ENCODE results near the gene DNTTIP2. TPM values are rescaled to one million over a fixed set of nuclear protein-coding genes. Genes with fewer than 3 reads are reported as not detected.

The DNTTIP2 gene
- total and polyA plus RNA-seq, 12 donors = 12.9 to 109 (median 40.2) TPM

- intact Hi-C loops (cut with DNase I) = no loop called here
- H3K27ac ChIP-seq = no peak overlapping the region
- no peak for TF ChIP-seq POLR2A (IDR thresholded peaks at IDR 0.05)
- no peak for TF ChIP-seq CTCF (IDR thresholded peaks at IDR 0.05)
- DNase-seq = no peak
- peaks cover 6 to 20% of the 10 kb centered on the region in 2 donors for H3K4me1 ChIP-seq (replicated peaks in 1 of 2)
- 73 to 85% (median 83%) methylated on average over 3 to 4 of the region's 4 CpGs for WGBS, 4 donors
- no peaks in the 10 kb centered on the region for H3K36me3 ChIP-seq (replicated peaks in 1 of 2)
- H3K9me3 ChIP-seq (replicated peaks in 1 of 3) = no peaks in the 10 kb centered on the region
- H3K27me3 ChIP-seq = no peaks in the 10 kb centered on the region
- H3K4me3 ChIP-seq = no peak overlapping the region
Measured at GRCh38 chr1:93821423-93822144, 57.4 kb downstream of the DNTTIP2 start.

GRCh38 chr1:93820554-93821422, 58.2 kb downstream of the DNTTIP2 start:
- Histone ChIP-seq H3K36me3 (replicated peaks in 1 of 2) (no peaks in the 10 kb centered on the region), H3K4me1 (replicated peaks in 1 of 2) (peaks cover 6 to 28% of the 10 kb centered on the region in 2 donors), H3K27ac (peak overlapping the region in 1 of 5 donors; percentile 16), H3K4me3 (no peak overlapping the region), H3K27me3 (no peaks in the 10 kb centered on the region), H3K9me3 (replicated peaks in 1 of 3) (no peaks in the 10 kb centered on the region)
- intact Hi-C loops (cut with DNase I) = no loop called here
- no peak for TF ChIP-seq POLR2A (IDR thresholded peaks at IDR 0.05)
- no peak for TF ChIP-seq CTCF (IDR thresholded peaks at IDR 0.05)
- WGBS, 4 donors = 73 to 82% (median 76%) methylated on average over 10 of the region's 10 CpGs
- no peak for DNase-seq

DNA sequence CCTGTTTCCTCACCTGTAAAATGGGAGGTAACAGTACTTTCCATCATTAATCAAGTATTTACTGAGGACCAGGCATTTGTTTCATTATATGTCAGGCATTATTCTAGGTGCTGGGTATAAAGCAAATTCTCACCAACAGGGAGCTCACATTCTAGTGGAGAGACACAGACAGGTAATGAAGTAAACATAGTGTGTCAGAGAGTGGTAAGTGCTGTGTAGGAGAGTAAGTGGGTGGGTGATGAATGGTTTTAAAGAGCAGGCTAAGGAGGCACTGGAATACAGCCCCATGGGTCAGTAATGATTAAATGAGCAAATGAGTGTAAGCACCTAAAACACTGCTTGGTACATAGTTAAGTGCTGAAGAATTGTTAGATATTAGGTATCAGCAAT, 60.4 kb downstream of the DNTTIP2 start:
- intact Hi-C loops (cut with DNase I) = loop anchor here (10.0 kb wide), 1 partner anchor 384 kb away; no protein-coding TSS in a partner anchor

More for the DNA sequence above, 60.4 kb downstream of the DNTTIP2 start:
- TF ChIP-seq POLR2A (IDR thresholded peaks at IDR 0.05) = no peak
- no peak for TF ChIP-seq CTCF (IDR thresholded peaks at IDR 0.05)
- Histone ChIP-seq H3K4me3 (no peak overlapping the region), H3K9me3 (replicated peaks in 1 of 3) (no peaks in the 10 kb centered on the region), H3K27ac (peak overlapping the region in 2 of 5 donors; percentile 31 to 80), H3K4me1 (replicated peaks in 1 of 2) (peaks cover 6 to 31% of the 10 kb centered on the region in 2 donors), H3K36me3 (replicated peaks in 1 of 2) (no peaks in the 10 kb centered on the region), H3K27me3 (no peaks in the 10 kb centered on the region)
- DNase-seq = no peak

Measured in adrenal gland (tissue), 12 donors.